HepG2 (cell line): Measurements from ENCODE around the gene ARTN. TPM values are rescaled to one million over a fixed set of nuclear protein-coding genes. Genes with fewer than 3 reads are reported as not detected.

Experiments used
- ATAC-seq: fragments of 200-7000 bp; cut with Tn5 transposase; 3 replicates; pipeline ENCODE4 v1.9.1; 2020; ENCODE audit warnings: mild to moderate bottlenecking, moderate library complexity
- BruUV-seq: library from RNA; stranded (reverse); fragments of 400-500 nt; replicated peaks from 2 replicates; lab custom pipeline; 2021; lab: Mats Ljungman, UMichigan
- CTCF ChIA-PET: fragments of 300-600 bp; formaldehyde crosslinking; extraction: SDS; loops from one replicate; lab custom pipeline; 2021; ENCODE audit warnings: low total read pairs, inconsistent platforms, low intra/inter-chr PET ratio; lab: Yijun Ruan, JAX
- POLR2A ChIA-PET: fragments of 350-600 bp; sonication (Branson Sonifier 250); formaldehyde crosslinking; loops from one replicate; lab custom pipeline; 2020; ENCODE audit warnings: antibody characterized with exemption, inconsistent platforms; lab: Yijun Ruan, JAX
- DNase-seq: peaks from one replicate; pipeline ENCODE4 v3.0.0-alpha.2; 2015; ENCODE audit warnings: low spot score
- FAIRE-seq: peaks from 3 replicates; lab custom pipeline; 2011; peaks lifted over from hg19 to GRCh38; lab: Jason Lieb, UNC
- H2AFZ ChIP-seq: one replicate; pipeline ENCODE4 v1.6.1; 2011; ENCODE audit warnings: low read length, inconsistent platforms
- H3K27ac ChIP-seq: fragments of 300-600 bp; 3 replicates; pipeline ENCODE4 v1.8.0; 2011; ENCODE audit warnings: mixed run types, mild to moderate bottlenecking, mixed read lengths, low read length, inconsistent platforms; ENCODE audit not compliant: insufficient read depth; ENCODE audit errors: extremely low read length
- H3K27me3 ChIP-seq, 2 experiments: fragments of 200-600 bp in 1 of 2; 2 replicates in 1 of 2; 3 replicates in 1 of 2; pipeline versions ENCODE4 v1.6.0 to v1.8.0; 2011; ENCODE audit warnings: low read length in 2 of 2, mild to moderate bottlenecking in 2 of 2, moderate library complexity in 2 of 2, inconsistent platforms in 1 of 2; ENCODE audit not compliant: insufficient read depth in 2 of 2, control insufficient read depth in 1 of 2
- H3K36me3 ChIP-seq, 2 experiments: fragments of 200-600 bp in 1 of 2; replicated peaks in 1 of 2; 2 replicates in 1 of 2; 3 replicates in 1 of 2; pipeline versions ENCODE4 v1.5.1 to v1.8.0; 2011; ENCODE audit warnings: low read length in 2 of 2, inconsistent platforms in 1 of 2; ENCODE audit not compliant: insufficient read depth in 2 of 2, control insufficient read depth in 1 of 2
- H3K4me1 ChIP-seq: 2 replicates; pipeline ENCODE4 v1.5.1; 2012; ENCODE audit warnings: low read length, inconsistent platforms; ENCODE audit not compliant: insufficient read depth
- H3K4me2 ChIP-seq: 2 replicates; pipeline ENCODE4 v1.6.0; 2011; ENCODE audit warnings: low read depth, low read length, inconsistent platforms
- H3K4me3 ChIP-seq, 3 experiments: fragments of 200-600 bp in 1 of 3; sonication (generic), shearing (Covaris generic) in 1 of 3; replicated peaks in 1 of 3; 2 replicates each; pipeline ENCODE4 v1.5.1; 2011 to 2016; ENCODE audit warnings: low read length in 3 of 3, inconsistent platforms in 2 of 3, low read depth in 2 of 3, mild to moderate bottlenecking in 2 of 3, control low read depth in 1 of 3, mixed read lengths in 1 of 3; ENCODE audit not compliant: insufficient read depth in 1 of 3
- H3K79me2 ChIP-seq: one replicate; pipeline ENCODE4 v1.6.1; 2011; ENCODE audit warnings: low read length, inconsistent platforms; ENCODE audit not compliant: insufficient read depth
- H3K9ac ChIP-seq: 2 replicates; pipeline ENCODE4 v1.6.0; 2011; ENCODE audit warnings: mild to moderate bottlenecking, low read depth, low read length, inconsistent platforms; ENCODE audit not compliant: insufficient read depth
- H3K9me3 ChIP-seq: 2 replicates; pipeline ENCODE4 v1.5.1; 2012; ENCODE audit warnings: mild to moderate bottlenecking, low read length
- H4K20me1 ChIP-seq: 2 replicates; pipeline ENCODE4 v1.6.0; 2011; ENCODE audit warnings: inconsistent platforms, mild to moderate bottlenecking, low read length, moderate library complexity; ENCODE audit not compliant: insufficient read depth
- CCDC6 ChIP-seq: sonication (generic); formaldehyde crosslinking; IDR thresholded peaks from 2 replicates; pipeline ENCODE4 v1.8.1; 2022; ENCODE audit warnings: mild to moderate bottlenecking, missing genetic modification reagents, moderate library complexity
- FOXA1 ChIP-seq, 2 experiments: fragments of 450-650 bp in 1 of 2; sonication (generic) in 1 of 2; formaldehyde crosslinking in 1 of 2; IDR thresholded peaks; 2 replicates each; pipeline versions ENCODE4 v1.4.0 to v1.6.1; 2016 to 2020; ENCODE audit warnings: missing genetic modification reagents in 1 of 2
- FOXA3 ChIP-seq: IDR thresholded peaks from 2 replicates; pipeline ENCODE4 v1.6.1; 2016; ENCODE audit warnings: missing genetic modification reagents, missing compliant biosample characterization
- FOXM1 ChIP-seq: sonication (generic); formaldehyde crosslinking; IDR thresholded peaks from 2 replicates; pipeline ENCODE4 v1.5.0; 2020; ENCODE audit warnings: missing genetic modification reagents
- HMGXB4 ChIP-seq, 2 experiments: sonication (generic) in 1 of 2; formaldehyde crosslinking in 1 of 2; IDR thresholded peaks; 2 replicates each; pipeline versions ENCODE4 v1.4.0 to v1.6.1; 2018 to 2020; ENCODE audit warnings: missing genetic modification reagents in 2 of 2, borderline replicate concordance in 1 of 2, low read depth in 1 of 2, mild to moderate bottlenecking in 1 of 2, missing biosample characterization in 1 of 2
- KLF12 ChIP-seq: sonication (generic); formaldehyde crosslinking; IDR thresholded peaks from 2 replicates; pipeline ENCODE4 v1.4.0; 2020; ENCODE audit warnings: missing genetic modification reagents, borderline replicate concordance
- KLF9 ChIP-seq: IDR thresholded peaks from 2 replicates; pipeline ENCODE4 v1.6.1; 2016; ENCODE audit warnings: low read depth
- MED8 ChIP-seq: sonication (generic); formaldehyde crosslinking; IDR thresholded peaks from 2 replicates; pipeline ENCODE4 v1.8.1; 2023; ENCODE audit warnings: mild to moderate bottlenecking, missing genetic modification reagents; ENCODE audit not compliant: insufficient replicate concordance
- NAIF1 ChIP-seq: sonication (generic); formaldehyde crosslinking; IDR thresholded peaks from 2 replicates; pipeline ENCODE4 v1.5.0; 2020; ENCODE audit warnings: mild to moderate bottlenecking, missing genetic modification reagents, borderline replicate concordance
- PCBP1 ChIP-seq: fragments of 200-400 bp; formaldehyde crosslinking; IDR thresholded peaks from 2 replicates; pipeline ENCODE4 v1.6.1; 2017; ENCODE audit warnings: mild to moderate bottlenecking, low read depth, low read length, borderline replicate concordance
- RAD51 ChIP-seq: fragments of 450-650 bp; IDR thresholded peaks from 2 replicates; pipeline ENCODE4 v1.6.1; 2016; ENCODE audit warnings: borderline replicate concordance
- SMC3 ChIP-seq: IDR thresholded peaks from 2 replicates; pipeline ENCODE4 v1.6.1; 2011; ENCODE audit warnings: low read length, improper control_type of control experiment
- ZFP36 ChIP-seq: fragments of 150-350 bp; IDR thresholded peaks from 2 replicates; pipeline ENCODE4 v1.6.1; 2018; ENCODE audit warnings: borderline replicate concordance, low read length, low read depth; ENCODE audit not compliant: partially characterized antibody
- ZMYM3 ChIP-seq: sonication (generic); formaldehyde crosslinking; IDR thresholded peaks from 2 replicates; pipeline ENCODE4 v1.5.1; 2020; ENCODE audit warnings: mild to moderate bottlenecking, missing genetic modification reagents
- ZNF441 ChIP-seq: sonication (generic); formaldehyde crosslinking; IDR thresholded peaks from 2 replicates; pipeline ENCODE4 v1.7.0; 2021; ENCODE audit warnings: missing genetic modification reagents, borderline replicate concordance
- ZNF652 ChIP-seq: IDR thresholded peaks from 2 replicates; pipeline ENCODE4 v1.6.1; 2016; ENCODE audit warnings: low read depth, borderline replicate concordance
- WGBS: methylation state at CpG from one replicate; pipeline ENCODE4 v1.1.6; 2017; ENCODE audit warnings: low lambda C conversion rate; 5-methylcytosine and 5-hydroxymethylcytosine counted together
- in situ Hi-C: cut with HindIII; loops from 2 replicates; pipeline ENCODE4 v1.10.0; 2017; ENCODE audit warnings: low pct_unique_long_range_greater_than_20kb; ENCODE audit not compliant: extremely low pct_ligation_motif_present
- intact Hi-C: fragments of 100-400 bp; cut with micrococcal nuclease; formaldehyde crosslinking; loops from one replicate; pipeline ENCODE4 v1.10.0; 2022; ENCODE audit not compliant: unreplicated experiment
- polyA plus RNA-seq, 8 experiments: library from polyadenylated mRNA; depleted of rRNA in 3 of 8; stranded (reverse) in 7 of 8; unstranded in 1 of 8; fragments of >200 nt; fragmentation: Illumina TruSeq in 4 of 8; extraction: Trizol in 4 of 8; gene quantifications; 2 replicates each; pipeline versions ENCODE4 v1.2.1 to v1.2.3, GENCODE V29; 2011 to 2016; ENCODE audit warnings: low read depth in 4 of 8, missing spikeins in 1 of 8, mixed read lengths in 1 of 8; ENCODE audit not compliant: insufficient read depth in 1 of 8
- total RNA-seq, 5 experiments: library from RNA; depleted of rRNA; stranded (reverse); fragments of >200 nt; fragmentation: Illumina TruSeq; extraction: Trizol; gene quantifications; 2 replicates each; pipeline ENCODE4 v1.2.3, GENCODE V29; 2016; ENCODE audit warnings: low read depth in 1 of 5

ARTN gene
- total and polyA plus RNA-seq, 2 of the 13 experiments (the other 11 are each of a cell fraction or from before 2014, with no cell fraction given), result 0.11 to 0.62 TPM

GRCh38 chr1:43985984-43986595 lies 52.5 kb downstream of the ARTN start:
- FAIRE-seq, result no peak
- CTCF ChIA-PET, result no interaction called here
- peaks cover 16% of the 10 kb centered on the region for H3K79me2 ChIP-seq
- ATAC-seq, result no peak
- H3K9me3 ChIP-seq, result no peaks in the 10 kb centered on the region
- TF ChIP-seq ZNF652 (CRISPR knock-in tag), result peak; percentile 53; the same call in 1 of the 2 replicates
- TF ChIP-seq ZMYM3 (CRISPR knock-in tag), result peak; percentile 62; the same call in 1 of the 2 replicates
- TF ChIP-seq KLF9 (CRISPR knock-in tag), result no peak
- TF ChIP-seq ZNF441 (CRISPR knock-in tag), result no peak
- TF ChIP-seq MED8, result no peak
- no peak for TF ChIP-seq CCDC6 (CRISPR knock-in tag)
- 0 out of 4 replicates have a peak, but pooled peaks of 1 of the 2 experiments have one; percentile 5 for TF ChIP-seq HMGXB4 (CRISPR knock-in tag; IDR thresholded peaks at IDR 0.05; ENCODE audit: borderline replicate concordance in 1 of 2, low read depth in 1 of 2)
- TF ChIP-seq PCBP1, result no peak
- no peak for TF ChIP-seq RAD51
- peak; percentile 44; the same call in 1 of the 2 replicates for TF ChIP-seq FOXA3 (CRISPR knock-in tag)
- no peak for TF ChIP-seq KLF12 (CRISPR knock-in tag)
- TF ChIP-seq FOXM1 (CRISPR knock-in tag), result no peak
- no peak for TF ChIP-seq FOXA1 (IDR thresholded peaks at IDR 0.05)
- peak; percentile 34; the same call in 1 of the 2 replicates for TF ChIP-seq FOXA1 (CRISPR knock-in tag; IDR thresholded peaks at IDR 0.05)
- no peak for TF ChIP-seq SMC3
- peak; percentile 90 for TF ChIP-seq ZFP36
- TF ChIP-seq NAIF1 (CRISPR knock-in tag), result no peak
- POLR2A ChIA-PET, result interaction anchor here (2.3 to 4.3 kb wide), 3 partner anchors 8 to 39 kb away, joined by 8 to 32 read pairs (median 20); partner anchors contain the start of genes ATP6V0B, B4GALT2 and IPO13
- H3K4me1 ChIP-seq, result peaks cover 67% of the 10 kb centered on the region
- no peak overlapping the region for H3K4me2 ChIP-seq
- no peaks in the 10 kb centered on the region for H3K27me3 ChIP-seq
- no peak overlapping the region for H3K4me3 ChIP-seq
- no TSS peak for BruUV-seq
- H3K9ac ChIP-seq, result no peak overlapping the region
- peak overlapping the region; percentile 62 for H3K27ac ChIP-seq
- intact Hi-C loops, result no loop called here
- no peak for DNase-seq
- no peaks in the 10 kb centered on the region for H4K20me1 ChIP-seq
- no peak overlapping the region for H2AFZ ChIP-seq
- in situ Hi-C loops, result no loop called here
- H3K36me3 ChIP-seq, result peaks cover 17 to 35% of the 10 kb centered on the region in 2 experiments; a peak in 4 of 5 replicates
- WGBS, result 76% methylated on average over 4 of the region's 4 CpGs
